SK-N-SH treated with all-trans-retinoic acid at 6 μM for 48 hours (cell line): Measurements from ENCODE around the gene SP2.

Experiments
- ATAC-seq: fragments of 200-7000 bp; cut with Tn5 transposase; 3 replicates; pipeline ENCODE4 v1.9.1; 2020; ENCODE audit warnings: mild to moderate bottlenecking, moderate library complexity
- ARNTL ChIP-seq: fragments of 450-650 bp; formaldehyde crosslinking; IDR thresholded peaks from 2 replicates; pipeline ENCODE4 v1.5.0; 2020; ENCODE audit warnings: low read depth, mild to moderate bottlenecking, moderate library complexity, borderline replicate concordance
- CSDC2 ChIP-seq: fragments of 250-450 bp; sonication (Bioruptor Pico); IDR thresholded peaks from 2 replicates; pipeline ENCODE4 v1.5.0; 2020; ENCODE audit warnings: mild to moderate bottlenecking, moderate library complexity
- CSRNP3 ChIP-seq: fragments of 250-450 bp; sonication (Bioruptor Pico); IDR thresholded peaks from 2 replicates; pipeline ENCODE4 v1.5.1; 2021; ENCODE audit warnings: mild to moderate bottlenecking, moderate library complexity
- GLIS3 ChIP-seq: fragments of 250-450 bp; sonication (Bioruptor Pico); IDR thresholded peaks from 2 replicates; pipeline ENCODE4 v1.5.0; 2020; ENCODE audit warnings: mild to moderate bottlenecking, moderate library complexity
- ISL1 ChIP-seq: fragments of 250-450 bp; sonication (Bioruptor Pico); IDR thresholded peaks from 2 replicates; pipeline ENCODE4 v2.1.2; 2022; ENCODE audit warnings: mild to moderate bottlenecking, moderate library complexity
- PATZ1 ChIP-seq: fragments of 250-450 bp; sonication (Bioruptor Pico); IDR thresholded peaks from 2 replicates; pipeline ENCODE4 v1.8.0; 2020; ENCODE audit warnings: mild to moderate bottlenecking, moderate library complexity, borderline replicate concordance
- POU6F1 ChIP-seq: fragments of 250-450 bp; sonication (Bioruptor Pico); IDR thresholded peaks from 2 replicates; pipeline ENCODE4 v1.8.0; 2021; ENCODE audit warnings: low read depth, mild to moderate bottlenecking, moderate library complexity, borderline replicate concordance
- PPARA ChIP-seq: fragments of 250-450 bp; sonication (Bioruptor Pico); IDR thresholded peaks from 2 replicates; pipeline ENCODE4 v1.5.0; 2020; ENCODE audit warnings: mild to moderate bottlenecking, borderline replicate concordance
- RARB ChIP-seq: fragments of 250-450 bp; sonication (Bioruptor Pico); IDR thresholded peaks from 2 replicates; pipeline ENCODE4 v1.8.0; 2021; ENCODE audit warnings: mild to moderate bottlenecking, moderate library complexity
- TOX ChIP-seq: fragments of 250-450 bp; sonication (Bioruptor Pico); IDR thresholded peaks from 2 replicates; pipeline ENCODE4 v1.8.0; 2021; ENCODE audit warnings: mild to moderate bottlenecking, moderate library complexity, borderline replicate concordance
- TSHZ2 ChIP-seq: fragments of 250-450 bp; sonication (Bioruptor Pico); IDR thresholded peaks from 2 replicates; pipeline ENCODE4 v1.5.0; 2020; ENCODE audit warnings: mild to moderate bottlenecking, moderate library complexity
- ZFP3 ChIP-seq: fragments of 250-450 bp; sonication (Bioruptor Pico); IDR thresholded peaks from 2 replicates; pipeline ENCODE4 v1.5.0; 2020; ENCODE audit warnings: mild to moderate bottlenecking, moderate library complexity
- ZFP30 ChIP-seq: fragments of 450-650 bp; formaldehyde crosslinking; IDR thresholded peaks from 2 replicates; pipeline ENCODE4 v1.5.0; 2022; ENCODE audit warnings: mild to moderate bottlenecking, moderate library complexity

Gene SP2

GRCh38 chr17:47907932-47908562, 12.0 kb downstream of the SP2 start:
- no peak for ATAC-seq
- TF ChIP-seq PATZ1 (CRISPR knock-in tag) (no peak), ZFP3 (CRISPR knock-in tag) (no peak), PPARA (CRISPR knock-in tag) (no peak), POU6F1 (CRISPR knock-in tag) (no peak), RARB (CRISPR knock-in tag) (no peak), ISL1 (no peak), CSRNP3 (CRISPR knock-in tag) (no peak), TOX (CRISPR knock-in tag) (no peak), CSDC2 (CRISPR knock-in tag) (no peak)

- no peak for ATAC-seq
- TF ChIP-seq POU6F1 (CRISPR knock-in tag) (no peak), ARNTL (CRISPR knock-in tag) (no peak), GLIS3 (CRISPR knock-in tag) (no peak), ZFP30 (CRISPR knock-in tag) (no peak), RARB (CRISPR knock-in tag) (no peak), CSDC2 (CRISPR knock-in tag) (no peak), CSRNP3 (CRISPR knock-in tag) (no peak), TSHZ2 (no peak), ZFP3 (CRISPR knock-in tag) (no peak), PATZ1 (CRISPR knock-in tag) (no peak)
Measured at GRCh38 chr17:47913050-47913449, 17.0 kb downstream of the SP2 start.
